Lung (tissue), 12 donors: Measurements from ENCODE around the gene DGKB. TPM values are rescaled to one million over a fixed set of nuclear protein-coding genes. Genes with fewer than 3 reads are reported as not detected.

Experiments
- ATAC-seq: fragments of 200-7000 bp; cut with Tn5 transposase; one replicate; pipeline ENCODE4 v1.9.1; 2020; ENCODE audit warnings: moderate number of reproducible peaks; ENCODE audit not compliant: insufficient read depth, low FRiP score
- DNase-seq, 3 donors: peaks; one replicate each; pipeline ENCODE4 v3.0.0-alpha.2; 2013 to 2017
- H3K27ac ChIP-seq, 2 donors: one replicate each; pipeline ENCODE4 v1.5.1; 2013; ENCODE audit warnings: mild to moderate bottlenecking in 2 of 2, moderate library complexity in 2 of 2, control low read depth in 1 of 2, inconsistent platforms in 1 of 2, low read depth in 1 of 2, low read length in 1 of 2
- H3K27me3 ChIP-seq, 3 donors: one replicate each; pipeline ENCODE4 v1.5.1; 2013; ENCODE audit warnings: low read length in 2 of 3; ENCODE audit not compliant: control insufficient read depth in 3 of 3, insufficient read depth in 3 of 3
- H3K36me3 ChIP-seq, 4 donors: one replicate each; pipeline ENCODE4 v1.5.1; 2013; ENCODE audit warnings: low read length in 4 of 4, mild to moderate bottlenecking in 1 of 4, moderate library complexity in 1 of 4; ENCODE audit not compliant: control insufficient read depth in 4 of 4, insufficient read depth in 4 of 4
- H3K4me1 ChIP-seq, 5 donors: one replicate each; pipeline ENCODE4 v1.5.1; 2013; ENCODE audit warnings: low read length in 5 of 5, mild to moderate bottlenecking in 2 of 5, moderate library complexity in 1 of 5; ENCODE audit not compliant: control insufficient read depth in 5 of 5, insufficient read depth in 5 of 5
- H3K4me3 ChIP-seq: one replicate; pipeline ENCODE4 v1.5.1; 2013; ENCODE audit warnings: mild to moderate bottlenecking, control low read depth, moderate library complexity
- H3K9ac ChIP-seq, 2 donors: one replicate each; pipeline ENCODE4 v1.5.1; 2013; ENCODE audit warnings: low read length in 2 of 2, control low read depth in 1 of 2; ENCODE audit not compliant: insufficient read depth in 1 of 2
- H3K9me3 ChIP-seq, 4 donors: one replicate each; pipeline ENCODE4 v1.5.1; 2013; ENCODE audit warnings: low read length in 3 of 4, mild to moderate bottlenecking in 1 of 4, moderate library complexity in 1 of 4; ENCODE audit not compliant: control insufficient read depth in 4 of 4, insufficient read depth in 3 of 4
- WGBS, 2 donors: extraction: QIAGEN DNeasy Blood & Tissue Kit; methylation state at CpG; one replicate each; pipeline ENCODE4 v1.1.7; 2013; 5-methylcytosine and 5-hydroxymethylcytosine counted together
- polyA plus RNA-seq, 2 donors: library from polyadenylated mRNA; stranded (reverse); fragments of 200-250 nt; gene quantifications; one replicate each; pipeline ENCODE4 v1.2.1, GENCODE V29; 2013
- total RNA-seq, 2 donors: library from RNA; depleted of rRNA in 1 of 2; stranded (reverse); fragments of >200 nt in 1 of 2; gene quantifications; one replicate each; pipeline ENCODE4 v1.2.1, GENCODE V29; 2014 to 2021
- TF ChIP-seq, protein P1 (sequence below): IDR thresholded peaks from 2 replicates; pipeline ENCODE4 v1.5.1; 2012; ENCODE audit warnings: mild to moderate bottlenecking; ENCODE audit errors: control extremely low read depth, extremely low read depth
- donor health status: control.
- donor health status: control.
- donor health status: Bipolar disorder and iron deficiency.
- donor health status: healthy.
- donor health status: DM: yes; HTN: yes; CAD: no.

DGKB gene
- total and polyA plus RNA-seq, 4 donors = under 0.01 to 0.57 (median 0.06) TPM; not detected in 1

DNA sequence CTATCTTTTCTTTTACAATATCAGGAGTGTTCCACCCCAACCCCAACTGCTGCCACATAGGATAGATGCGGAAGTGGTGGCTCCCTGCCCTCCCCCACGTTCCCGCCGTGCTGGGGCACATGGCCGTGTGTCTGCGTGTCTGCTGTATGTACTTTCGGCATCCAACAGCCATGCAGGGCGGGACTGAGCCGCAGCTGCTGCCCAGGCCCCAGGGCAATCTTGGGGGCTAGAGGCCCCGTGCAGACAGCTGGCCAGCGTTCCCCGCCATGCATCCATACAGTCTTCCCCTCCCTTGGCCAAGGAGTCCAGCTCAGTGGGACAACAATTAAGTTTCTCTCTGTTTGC, 162.7 kb downstream of the DGKB start:
- TF ChIP-seq, protein P1, sequence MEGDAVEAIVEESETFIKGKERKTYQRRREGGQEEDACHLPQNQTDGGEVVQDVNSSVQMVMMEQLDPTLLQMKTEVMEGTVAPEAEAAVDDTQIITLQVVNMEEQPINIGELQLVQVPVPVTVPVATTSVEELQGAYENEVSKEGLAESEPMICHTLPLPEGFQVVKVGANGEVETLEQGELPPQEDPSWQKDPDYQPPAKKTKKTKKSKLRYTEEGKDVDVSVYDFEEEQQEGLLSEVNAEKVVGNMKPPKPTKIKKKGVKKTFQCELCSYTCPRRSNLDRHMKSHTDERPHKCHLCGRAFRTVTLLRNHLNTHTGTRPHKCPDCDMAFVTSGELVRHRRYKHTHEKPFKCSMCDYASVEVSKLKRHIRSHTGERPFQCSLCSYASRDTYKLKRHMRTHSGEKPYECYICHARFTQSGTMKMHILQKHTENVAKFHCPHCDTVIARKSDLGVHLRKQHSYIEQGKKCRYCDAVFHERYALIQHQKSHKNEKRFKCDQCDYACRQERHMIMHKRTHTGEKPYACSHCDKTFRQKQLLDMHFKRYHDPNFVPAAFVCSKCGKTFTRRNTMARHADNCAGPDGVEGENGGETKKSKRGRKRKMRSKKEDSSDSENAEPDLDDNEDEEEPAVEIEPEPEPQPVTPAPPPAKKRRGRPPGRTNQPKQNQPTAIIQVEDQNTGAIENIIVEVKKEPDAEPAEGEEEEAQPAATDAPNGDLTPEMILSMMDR = no peak
- no peak for ATAC-seq
- WGBS, 2 donors = 93 to 94% methylated on average over 12 of the region's 12 CpGs

DNA sequence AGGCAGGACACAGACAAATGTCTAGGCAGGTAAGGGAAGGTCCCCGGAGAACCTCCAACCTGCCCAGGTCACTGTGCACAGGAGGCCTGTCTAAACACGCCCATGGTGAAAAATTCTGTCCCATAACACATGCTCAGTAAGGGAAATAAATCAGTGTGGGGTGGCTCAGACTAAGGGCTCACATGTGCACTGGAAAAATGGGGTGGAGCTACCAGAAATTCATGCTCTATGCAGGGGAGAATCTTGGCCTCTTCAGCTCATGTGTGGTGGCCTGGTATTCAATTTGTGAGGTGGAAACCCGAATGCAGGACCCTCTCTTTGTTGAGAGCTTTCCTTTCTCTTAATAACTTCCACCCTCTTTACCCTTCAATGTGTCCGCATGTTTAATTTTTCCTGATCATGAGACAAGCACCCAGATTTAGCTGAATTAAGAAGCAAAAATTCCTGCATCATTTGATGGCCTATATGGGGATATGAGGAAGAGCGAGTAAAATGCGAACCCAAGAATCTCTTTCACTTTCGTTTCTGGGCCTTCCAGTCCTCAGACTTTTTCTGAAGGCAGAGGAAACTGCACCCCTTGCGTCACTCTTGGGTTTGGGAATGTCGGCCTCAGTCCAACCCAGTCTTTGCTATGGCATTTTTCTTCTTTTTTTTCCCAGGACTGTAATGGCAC, 163.2 kb downstream of the DGKB start:
- Histone ChIP-seq H3K9ac (no peak overlapping the region), H3K9me3 (peaks cover 0 to 9% (median 3%) of the 10 kb centered on the region in 4 donors), H3K36me3 (no peaks in the 10 kb centered on the region), H3K4me3 (no peak overlapping the region), H3K27ac (no peak overlapping the region), H3K27me3 (no peaks in the 10 kb centered on the region), H3K4me1 (no peaks in the 10 kb centered on the region)
- DNase-seq (no peak), ATAC-seq (no peak)
- WGBS, 2 donors = 83 to 86% methylated on average over 9 of the region's 9 CpGs
- TF ChIP-seq, protein P1 = no peak

More for the DNA sequence above, 162.7 kb downstream of the DGKB start:
- DNase-seq = no peak
- Histone ChIP-seq H3K27ac (no peak overlapping the region), H3K36me3 (no peaks in the 10 kb centered on the region), H3K9ac (no peak overlapping the region), H3K27me3 (no peaks in the 10 kb centered on the region), H3K9me3 (peaks cover 0 to 9% (median 4%) of the 10 kb centered on the region in 4 donors), H3K4me3 (no peak overlapping the region), H3K4me1 (no peaks in the 10 kb centered on the region)

DNA sequence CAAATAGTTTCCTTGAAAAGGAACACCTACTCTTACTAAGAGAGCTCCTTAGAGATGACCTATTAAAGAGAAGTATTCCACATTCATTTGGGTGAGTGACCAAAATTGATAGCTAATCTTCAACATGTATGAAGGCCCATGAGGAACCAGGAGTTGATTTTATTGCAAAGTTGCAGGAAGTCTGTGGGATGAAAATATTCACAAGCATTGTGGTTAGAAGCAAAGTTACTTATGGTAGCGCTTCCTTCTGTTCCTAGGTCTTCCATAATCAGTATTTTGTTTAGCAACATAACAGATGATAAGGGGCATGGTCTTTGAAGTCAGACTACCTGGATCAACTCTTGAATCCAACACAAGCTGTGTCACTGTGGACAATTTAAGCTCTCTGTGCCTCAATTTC, 164.5 kb downstream of the DGKB start:
- Histone ChIP-seq H3K9me3 (peaks cover 0 to 9% (median 3%) of the 10 kb centered on the region in 4 donors), H3K4me1 (no peaks in the 10 kb centered on the region), H3K36me3 (no peaks in the 10 kb centered on the region), H3K4me3 (no peak overlapping the region), H3K9ac (no peak overlapping the region), H3K27me3 (no peaks in the 10 kb centered on the region), H3K27ac (no peak overlapping the region)
- 40 to 51% methylated on average over 1 of the region's 1 CpG for WGBS, 2 donors
- ATAC-seq (no peak), DNase-seq (no peak)
- TF ChIP-seq, protein P1 = no peak

DNA sequence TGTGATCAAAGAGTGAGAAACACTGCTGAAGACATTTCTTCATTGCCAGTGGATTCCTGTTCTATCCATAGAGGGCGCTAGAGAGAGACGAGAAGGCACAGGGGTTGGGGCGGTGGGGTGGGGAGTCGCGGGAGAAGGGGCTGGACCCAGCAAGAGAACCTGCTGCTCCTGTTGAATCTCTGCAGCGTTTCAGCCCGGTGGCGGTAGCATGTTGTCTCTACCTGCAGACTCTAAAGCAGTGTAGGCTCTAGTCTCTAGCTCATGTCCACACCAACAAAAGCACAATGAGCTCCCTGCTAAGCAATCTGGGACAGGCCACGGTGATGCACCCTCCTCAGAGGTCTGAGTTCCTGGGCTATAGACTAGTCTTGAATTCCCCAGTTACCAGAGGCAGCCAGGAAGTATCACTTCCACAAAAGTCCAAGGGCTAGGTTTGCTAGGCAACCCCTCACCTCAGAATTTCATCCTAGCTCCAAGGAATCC, 167.7 kb downstream of the DGKB start:
- H3K9ac ChIP-seq = no peak overlapping the region
- H3K4me3 ChIP-seq = no peak overlapping the region
- H3K27me3 ChIP-seq = no peaks in the 10 kb centered on the region
- TF ChIP-seq, protein P1 = no peak
- 36 to 42% methylated on average over 9 of the region's 9 CpGs for WGBS, 2 donors
- no peak for ATAC-seq
- no peaks in the 10 kb centered on the region for H3K4me1 ChIP-seq
- no peak for DNase-seq
- H3K9me3 ChIP-seq = peaks cover 0 to 2% (median 0%) of the 10 kb centered on the region in 4 donors
- no peaks in the 10 kb centered on the region for H3K36me3 ChIP-seq
- no peak overlapping the region for H3K27ac ChIP-seq
